Adipocyte (in vitro differentiated cells): ENCODE results near the gene LHX1.

ENCODE experiments used
- DNase-seq: peaks from one replicate; pipeline ENCODE4 v3.0.0-alpha.2; 2015; ENCODE audit warnings: low read depth
- H3K27me3 ChIP-seq: replicated peaks from 2 replicates; pipeline ENCODE4 v1.7.0; 2013; ENCODE audit warnings: mild to moderate bottlenecking, low read length, moderate library complexity; ENCODE audit not compliant: control insufficient read depth, insufficient read depth
- H3K36me3 ChIP-seq: 2 replicates; pipeline ENCODE4 v1.7.0; 2013; ENCODE audit warnings: low read length, mild to moderate bottlenecking, moderate library complexity; ENCODE audit not compliant: control insufficient read depth, insufficient read depth, severe bottlenecking
- H3K4me1 ChIP-seq: 2 replicates; pipeline ENCODE4 v1.7.0; 2013; ENCODE audit warnings: mild to moderate bottlenecking, low read length, moderate library complexity; ENCODE audit not compliant: control insufficient read depth, insufficient read depth
- H3K4me3 ChIP-seq: 2 replicates; pipeline ENCODE4 v1.7.0; 2013; ENCODE audit warnings: mild to moderate bottlenecking, low read length, moderate library complexity
- H3K9ac ChIP-seq: 2 replicates; pipeline ENCODE4 v1.7.0; 2013; ENCODE audit warnings: mild to moderate bottlenecking, low read length, moderate library complexity
- H3K9me3 ChIP-seq: 2 replicates; pipeline ENCODE4 v1.7.0; 2013; ENCODE audit warnings: mild to moderate bottlenecking, low read length, moderate library complexity; ENCODE audit not compliant: control insufficient read depth

Gene LHX1

GRCh38 chr17:36907407-36907806, 29.9 kb upstream of the LHX1 start:
- no peak for DNase-seq
- H3K9me3 ChIP-seq: no peaks in the 10 kb centered on the region
- H3K4me3 ChIP-seq: no peak overlapping the region
- no peak overlapping the region for H3K9ac ChIP-seq
- no peaks in the 10 kb centered on the region for H3K4me1 ChIP-seq
- peaks cover 47% of the 10 kb centered on the region for H3K27me3 ChIP-seq
- no peaks in the 10 kb centered on the region for H3K36me3 ChIP-seq

GRCh38 chr17:36910513-36910912, 26.8 kb upstream of the LHX1 start:
- no peaks in the 10 kb centered on the region for H3K36me3 ChIP-seq
- no peaks in the 10 kb centered on the region for H3K9me3 ChIP-seq
- no peak for DNase-seq
- H3K4me3 ChIP-seq: no peak overlapping the region
- H3K9ac ChIP-seq: no peak overlapping the region
- H3K27me3 ChIP-seq: peaks cover 49% of the 10 kb centered on the region
- H3K4me1 ChIP-seq: no peaks in the 10 kb centered on the region

- no peak for DNase-seq
Observed at GRCh38 chr17:36911001-36911400, 26.3 kb upstream of the LHX1 start.

GRCh38 chr17:36913132-36913531, 24.1 kb upstream of the LHX1 start:
- Histone ChIP-seq H3K4me1 (no peaks in the 10 kb centered on the region), H3K4me3 (no peak overlapping the region), H3K27me3 (peaks cover 34% of the 10 kb centered on the region), H3K9me3 (no peaks in the 10 kb centered on the region), H3K36me3 (no peaks in the 10 kb centered on the region), H3K9ac (no peak overlapping the region)
- DNase-seq: no peak

More at GRCh38 chr17:36911001-36911400, 26.3 kb upstream of the LHX1 start:
- H3K36me3 ChIP-seq: no peaks in the 10 kb centered on the region
- H3K4me1 ChIP-seq: no peaks in the 10 kb centered on the region
- no peak overlapping the region for H3K9ac ChIP-seq
- peaks cover 48% of the 10 kb centered on the region for H3K27me3 ChIP-seq
- no peak overlapping the region for H3K4me3 ChIP-seq
- no peaks in the 10 kb centered on the region for H3K9me3 ChIP-seq

GRCh38 chr17:36918211-36918691, 19.0 kb upstream of the LHX1 start:
- no peaks in the 10 kb centered on the region for H3K9me3 ChIP-seq
- no peak overlapping the region for H3K9ac ChIP-seq
- H3K4me3 ChIP-seq: no peak overlapping the region
- no peaks in the 10 kb centered on the region for H3K4me1 ChIP-seq
- H3K36me3 ChIP-seq: no peaks in the 10 kb centered on the region
- H3K27me3 ChIP-seq: peaks cover 41% of the 10 kb centered on the region
- DNase-seq: no peak

- DNase-seq: no peak
Observed at GRCh38 chr17:36919407-36919968, 17.8 kb upstream of the LHX1 start.

GRCh38 chr17:36920032-36921005, 17.0 kb upstream of the LHX1 start:
- Histone ChIP-seq H3K9ac (no peak overlapping the region), H3K4me3 (no peak overlapping the region), H3K27me3 (peaks cover 52% of the 10 kb centered on the region), H3K36me3 (no peaks in the 10 kb centered on the region), H3K4me1 (no peaks in the 10 kb centered on the region), H3K9me3 (no peaks in the 10 kb centered on the region)
- no peak for DNase-seq

More at GRCh38 chr17:36919407-36919968, 17.8 kb upstream of the LHX1 start:
- Histone ChIP-seq H3K9me3 (no peaks in the 10 kb centered on the region), H3K4me3 (no peak overlapping the region), H3K9ac (no peak overlapping the region), H3K27me3 (peaks cover 46% of the 10 kb centered on the region), H3K36me3 (no peaks in the 10 kb centered on the region), H3K4me1 (no peaks in the 10 kb centered on the region)

GRCh38 chr17:36921095-36921851, 16.0 kb upstream of the LHX1 start:
- no peak overlapping the region for H3K9ac ChIP-seq
- no peak for DNase-seq
- no peaks in the 10 kb centered on the region for H3K9me3 ChIP-seq
- H3K27me3 ChIP-seq: peaks cover 56% of the 10 kb centered on the region
- no peaks in the 10 kb centered on the region for H3K4me1 ChIP-seq
- H3K36me3 ChIP-seq: no peaks in the 10 kb centered on the region
- H3K4me3 ChIP-seq: no peak overlapping the region

GRCh38 chr17:36922175-36922574, 15.1 kb upstream of the LHX1 start:
- Histone ChIP-seq H3K27me3 (peaks cover 62% of the 10 kb centered on the region), H3K9ac (no peak overlapping the region), H3K9me3 (no peaks in the 10 kb centered on the region), H3K4me1 (no peaks in the 10 kb centered on the region), H3K4me3 (no peak overlapping the region), H3K36me3 (no peaks in the 10 kb centered on the region)
- DNase-seq: no peak

GRCh38 chr17:36923814-36924221, 13.5 kb upstream of the LHX1 start:
- DNase-seq: no peak
- Histone ChIP-seq H3K36me3 (no peaks in the 10 kb centered on the region), H3K9ac (no peak overlapping the region), H3K4me3 (no peak overlapping the region), H3K9me3 (no peaks in the 10 kb centered on the region), H3K27me3 (peaks cover 78% of the 10 kb centered on the region), H3K4me1 (peaks cover 2% of the 10 kb centered on the region)

GRCh38 chr17:36926226-36926625, 11.0 kb upstream of the LHX1 start:
- Histone ChIP-seq H3K4me1 (peaks cover 2% of the 10 kb centered on the region), H3K36me3 (no peaks in the 10 kb centered on the region), H3K4me3 (no peak overlapping the region), H3K9ac (no peak overlapping the region), H3K9me3 (no peaks in the 10 kb centered on the region), H3K27me3 (peaks cover 85% of the 10 kb centered on the region)
- no peak for DNase-seq
